ENCODE data around the gene WDR6. TPM values are rescaled to one million over a fixed set of nuclear protein-coding genes. Genes with fewer than 3 reads are reported as not detected.
"Not testable (repeated sequence)": the region's sequence is repeated elsewhere in the genome, so short reads cannot be mapped to it uniquely, and the experiment has no call there.

WDR6 gene
- total RNA-seq, 2 experiments from 2014 or later = 101 to 128 TPM

DNA sequence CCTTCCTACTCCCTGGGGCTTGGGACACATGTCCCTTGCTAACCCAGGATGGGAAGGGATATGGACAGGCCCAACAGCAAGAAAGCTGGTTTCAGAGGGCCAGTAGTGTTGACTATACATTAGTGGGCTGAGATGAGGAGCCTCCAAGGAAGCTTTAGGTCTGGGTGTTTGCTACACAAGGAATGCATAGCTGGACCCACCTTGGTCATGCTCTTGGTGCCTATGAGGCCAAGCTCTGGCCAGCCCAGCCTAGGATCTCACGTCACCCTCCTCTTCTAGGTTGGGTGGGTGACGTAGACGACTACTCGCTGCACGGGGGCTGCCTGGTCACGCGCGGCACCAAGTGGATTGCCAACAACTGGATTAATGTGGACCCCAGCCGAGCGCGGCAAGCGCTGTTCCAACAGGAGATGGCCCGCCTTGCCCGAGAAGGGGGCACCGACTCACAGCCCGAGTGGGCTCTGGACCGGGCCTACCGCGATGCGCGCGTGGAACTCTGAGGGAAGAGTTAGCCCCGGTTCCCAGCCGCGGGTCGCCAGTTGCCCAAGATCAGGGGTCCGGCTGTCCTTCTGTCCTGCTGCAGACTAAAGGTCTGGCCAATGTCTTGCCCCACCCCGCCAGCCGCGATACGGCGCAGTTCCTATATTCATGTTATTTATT lies 653 bp upstream of the WDR6 start:
- intact Hi-C loops (cut with micrococcal nuclease; ENCODE audit: unreplicated experiment) = loop anchor here (2.0 to 5.0 kb wide), 2 partner anchors 16 to 86 kb away; partner anchors contain the start of genes P4HTM and QRICH1
- H3K36me3 ChIP-seq (ENCODE audit: insufficient read depth, low read length) = peaks cover 8% of the 10 kb centered on the region; the same call in 1 of the 2 replicates
- no TSS peak for BruUV-seq (replicated peaks)
- peak overlapping the region; percentile 99 for H3K4me2 ChIP-seq (ENCODE audit: low read length)
- CTCF ChIA-PET (ENCODE audit: unreplicated experiment) = interaction anchor here (0.6 to 1.4 kb wide), 5 partner anchors 15 to 95 kb away, joined by 3 to 9 read pairs (median 5); no protein-coding TSS in a partner anchor
- TF ChIP-seq, protein P1, sequence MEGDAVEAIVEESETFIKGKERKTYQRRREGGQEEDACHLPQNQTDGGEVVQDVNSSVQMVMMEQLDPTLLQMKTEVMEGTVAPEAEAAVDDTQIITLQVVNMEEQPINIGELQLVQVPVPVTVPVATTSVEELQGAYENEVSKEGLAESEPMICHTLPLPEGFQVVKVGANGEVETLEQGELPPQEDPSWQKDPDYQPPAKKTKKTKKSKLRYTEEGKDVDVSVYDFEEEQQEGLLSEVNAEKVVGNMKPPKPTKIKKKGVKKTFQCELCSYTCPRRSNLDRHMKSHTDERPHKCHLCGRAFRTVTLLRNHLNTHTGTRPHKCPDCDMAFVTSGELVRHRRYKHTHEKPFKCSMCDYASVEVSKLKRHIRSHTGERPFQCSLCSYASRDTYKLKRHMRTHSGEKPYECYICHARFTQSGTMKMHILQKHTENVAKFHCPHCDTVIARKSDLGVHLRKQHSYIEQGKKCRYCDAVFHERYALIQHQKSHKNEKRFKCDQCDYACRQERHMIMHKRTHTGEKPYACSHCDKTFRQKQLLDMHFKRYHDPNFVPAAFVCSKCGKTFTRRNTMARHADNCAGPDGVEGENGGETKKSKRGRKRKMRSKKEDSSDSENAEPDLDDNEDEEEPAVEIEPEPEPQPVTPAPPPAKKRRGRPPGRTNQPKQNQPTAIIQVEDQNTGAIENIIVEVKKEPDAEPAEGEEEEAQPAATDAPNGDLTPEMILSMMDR (conservative IDR thresholded peaks at IDR 0.05; ENCODE audit: low read length) = no peak
- no peak for TF ChIP-seq EZH2phosphoT487 (IDR thresholded peaks at IDR 0.05; ENCODE audit: borderline replicate concordance, low read depth, low read length)
- POLR2A ChIA-PET = interaction anchor here (0.6 to 3.2 kb wide), 12 partner anchors 11 to 98 kb away, joined by 3 to 42 read pairs (median 4); partner anchors contain the start of genes DALRD3, IMPDH2, NDUFAF3 and P4HTM
- peaks cover 9% of the 10 kb centered on the region; the same call in 1 of the 2 replicates for H4K20me1 ChIP-seq (ENCODE audit: insufficient read depth, low read length)
- H3K4me3 ChIP-seq (ENCODE audit: low read depth, low read length, poor library complexity, severe bottlenecking) = peak overlapping the region; percentile 78
- DNase-seq (ENCODE audit: low spot score) = no peak
- peak overlapping the region; percentile 49 for H2AFZ ChIP-seq (ENCODE audit: low read length)
- H3K9me3 ChIP-seq (ENCODE audit: low read length) = no peaks in the 10 kb centered on the region
- peaks cover 21% of the 10 kb centered on the region; the same call in 1 of the 2 replicates for H3K79me2 ChIP-seq (ENCODE audit: insufficient read depth, low read depth, low read length)
- H3K27ac ChIP-seq (ENCODE audit: low read depth, low read length, poor library complexity, severe bottlenecking) = no peak overlapping the region
- H3K9me2 ChIP-seq (ENCODE audit: insufficient read depth, low read length) = no peaks in the 10 kb centered on the region
- H3K4me1 ChIP-seq (ENCODE audit: insufficient read depth, low read length, poor library complexity, severe bottlenecking) = peaks cover 18% of the 10 kb centered on the region

DNA sequence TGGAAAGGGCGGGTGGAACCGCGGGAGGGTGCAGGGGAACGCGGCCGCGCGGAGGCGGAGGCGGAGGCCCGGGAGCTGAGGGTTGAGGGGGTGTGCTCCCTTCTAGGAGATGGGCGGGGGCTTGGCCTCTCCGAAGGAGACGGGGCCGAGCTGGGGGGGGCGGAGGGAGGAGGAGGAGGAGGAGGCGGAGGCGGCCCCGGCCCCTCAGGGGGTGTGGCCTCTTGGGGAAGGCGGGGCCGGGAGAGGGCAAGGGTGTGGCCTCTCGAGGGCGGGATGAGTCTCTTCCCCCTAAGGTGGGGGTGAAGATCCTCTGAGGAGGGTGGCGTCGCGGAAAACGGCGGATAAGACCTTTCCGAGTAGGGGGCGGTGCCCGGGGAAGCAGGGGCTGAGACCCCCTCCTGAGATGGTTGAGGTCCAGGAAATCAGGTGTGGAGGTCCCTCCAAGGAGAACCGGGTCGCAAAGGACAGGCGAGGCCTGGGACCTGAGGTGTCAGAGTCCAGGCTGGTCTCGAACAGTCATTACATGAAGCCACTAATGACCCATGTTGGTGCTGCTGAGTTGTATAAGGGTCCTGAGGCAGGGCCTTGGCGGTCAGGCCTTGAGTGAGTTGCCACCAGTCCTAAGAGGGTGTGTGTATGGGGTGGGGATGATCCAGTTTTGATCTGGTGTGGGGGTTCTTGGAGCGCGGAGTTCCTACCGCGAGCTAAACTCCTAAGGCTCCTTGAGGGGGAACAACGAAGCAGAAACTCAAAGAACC lies 759 bp downstream of the WDR6 start:
- no TSS peak for BruUV-seq (replicated peaks)
- TF ChIP-seq, protein P1 (conservative IDR thresholded peaks at IDR 0.05; ENCODE audit: low read length) = no peak
- TF ChIP-seq EZH2phosphoT487 (IDR thresholded peaks at IDR 0.05; ENCODE audit: borderline replicate concordance, low read depth, low read length) = no peak
- H3K4me3 ChIP-seq (ENCODE audit: low read depth, low read length, poor library complexity, severe bottlenecking) = peak overlapping the region; percentile 78
- peak overlapping the region; percentile 74 for H3K27ac ChIP-seq (ENCODE audit: low read depth, low read length, poor library complexity, severe bottlenecking)
- ChIA-PET CTCF (ENCODE audit: unreplicated experiment) (interaction anchor here (1.0 to 1.4 kb wide), 3 partner anchors 10 to 20 kb away, joined by 3 to 9 read pairs (median 9); no protein-coding TSS in a partner anchor), POLR2A (interaction anchor here (0.5 to 3.2 kb wide), 11 partner anchors 12 to 1030 kb away, joined by 3 to 42 read pairs (median 4); partner anchors contain the start of genes IMPDH2, NDUFAF3, P4HTM and QARS1)
- no peaks in the 10 kb centered on the region for H3K9me3 ChIP-seq (ENCODE audit: low read length)
- DNase-seq (ENCODE audit: low spot score) = peak; percentile 93
- peak overlapping the region; percentile 35; the same call in 1 of the 2 replicates for H2AFZ ChIP-seq (ENCODE audit: low read length)
- intact Hi-C loops (cut with micrococcal nuclease; ENCODE audit: unreplicated experiment) = loop anchor here (2.0 to 5.0 kb wide), 2 partner anchors 17 to 84 kb away; partner anchors contain the start of genes P4HTM and QRICH1
- peaks cover 18% of the 10 kb centered on the region for H3K4me1 ChIP-seq (ENCODE audit: insufficient read depth, low read length, poor library complexity, severe bottlenecking)
- H3K79me2 ChIP-seq (ENCODE audit: insufficient read depth, low read depth, low read length) = peaks cover 21% of the 10 kb centered on the region; the same call in 1 of the 2 replicates
- H4K20me1 ChIP-seq (ENCODE audit: insufficient read depth, low read length) = peaks cover 9% of the 10 kb centered on the region; the same call in 1 of the 2 replicates
- H3K36me3 ChIP-seq (ENCODE audit: insufficient read depth, low read length) = peaks cover 21% of the 10 kb centered on the region
- peak overlapping the region; percentile 99 for H3K4me2 ChIP-seq (ENCODE audit: low read length)
- no peaks in the 10 kb centered on the region for H3K9me2 ChIP-seq (ENCODE audit: insufficient read depth, low read length)

DNA sequence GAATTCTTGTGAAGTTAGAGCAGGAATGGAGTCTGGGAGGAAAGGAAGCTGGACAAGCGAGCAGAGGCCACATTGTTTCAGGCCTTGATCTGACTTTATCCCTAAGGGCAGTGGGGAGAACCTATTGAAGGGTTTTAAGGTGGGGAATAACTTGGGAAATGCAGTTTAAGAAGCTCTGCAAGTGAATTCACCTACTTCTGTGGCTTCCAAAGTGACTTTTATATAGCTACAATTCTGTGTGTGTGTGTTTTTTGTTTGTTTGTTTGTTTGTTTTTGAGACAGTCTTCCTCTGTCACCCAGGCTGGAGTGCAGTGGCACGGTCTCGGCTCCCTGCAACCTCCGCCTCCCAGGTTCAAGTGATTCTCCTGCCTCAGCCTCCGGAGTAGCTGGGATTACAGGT lies 1.4 kb downstream of the WDR6 start:
- H3K27ac ChIP-seq (ENCODE audit: low read depth, low read length, poor library complexity, severe bottlenecking) = peak overlapping the region; percentile 3
- H3K9me3 ChIP-seq (ENCODE audit: low read length); CTCF ChIA-PET (ENCODE audit: unreplicated experiment); H4K20me1 ChIP-seq (ENCODE audit: insufficient read depth, low read length); DNase-seq (ENCODE audit: low spot score); BruUV-seq (replicated peaks); H2AFZ ChIP-seq (ENCODE audit: low read length); H3K9me2 ChIP-seq (ENCODE audit: insufficient read depth, low read length): not testable (repeated sequence)
- H3K4me3 ChIP-seq (ENCODE audit: low read depth, low read length, poor library complexity, severe bottlenecking) = peak overlapping the region; percentile 78
- H3K4me2 ChIP-seq (ENCODE audit: low read length) = peak overlapping the region; percentile 99
- POLR2A ChIA-PET = interaction anchor here (0.7 to 3.2 kb wide), 3 partner anchors 13 to 694 kb away, joined by 3 to 42 read pairs (median 3); partner anchors contain the start of gene NDUFAF3
- H3K36me3 ChIP-seq (ENCODE audit: insufficient read depth, low read length) = peaks cover 28% of the 10 kb centered on the region
- H3K79me2 ChIP-seq (ENCODE audit: insufficient read depth, low read depth, low read length) = peaks cover 21% of the 10 kb centered on the region; the same call in 1 of the 2 replicates
- intact Hi-C loops (cut with micrococcal nuclease; ENCODE audit: unreplicated experiment) = loop anchor here (5.0 kb wide), 1 partner anchor 84 kb away; the partner anchor contains the start of gene QRICH1
- H3K4me1 ChIP-seq (ENCODE audit: insufficient read depth, low read length, poor library complexity, severe bottlenecking) = peaks cover 18% of the 10 kb centered on the region

Data from OCI-LY7 (cell line).